SU-DHL-6 (cell line): ENCODE data around the gene MEOX2.

Source experiments
- CTCF ChIP-seq: fragments of 200-600 bp; sonication (generic); IDR thresholded peaks from one replicate; pipeline ENCODE4 v1.5.1; 2017; ENCODE audit warnings: antibody characterized with exemption, mild to moderate bottlenecking, low read length, moderate library complexity; ENCODE audit not compliant: insufficient read depth, poor library complexity, severe bottlenecking
- EZH2phosphoT487 ChIP-seq: fragments of 200-600 bp; sonication (generic), shearing (Covaris generic); conservative IDR thresholded peaks from 2 replicates; pipeline ENCODE4 v1.6.1; 2018; ENCODE audit warnings: mild to moderate bottlenecking, antibody characterized with exemption, low read length, moderate library complexity, mixed read lengths

DNA sequence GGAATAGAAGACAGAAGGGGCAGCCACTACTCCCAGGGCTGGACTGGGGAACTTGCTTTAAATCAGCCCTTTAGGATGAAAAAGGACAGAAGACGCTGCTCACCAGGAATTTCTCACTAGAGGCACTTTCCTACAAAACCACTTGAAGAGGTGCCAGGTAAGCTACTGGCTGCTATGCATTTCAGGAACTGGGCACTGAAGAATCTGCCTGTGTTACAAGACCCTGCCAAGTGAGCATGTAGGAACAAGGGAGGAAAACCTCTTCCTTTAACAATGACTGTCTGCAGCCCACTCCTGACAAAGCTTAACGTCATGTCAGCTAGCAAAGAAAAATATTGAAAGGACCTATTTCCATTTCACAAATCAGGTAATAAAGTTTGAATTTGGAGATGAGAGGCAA, 118.8 kb downstream of the MEOX2 start:
- TF ChIP-seq CTCF (no peak), EZH2phosphoT487 (no peak)
